Erythroblast (primary cell): ENCODE measurements around the gene FAM43A.

Experiments used
- DNase-seq, 2 experiments: peaks; one replicate each; lab custom pipeline; 2025; lab: John Stamatoyannopoulos, UW
- GATA1 ChIP-seq: IDR thresholded peaks from 2 replicates; pipeline ENCODE4 v1.6.1; 2011; ENCODE audit warnings: low read depth, mild to moderate bottlenecking, control low read depth, low read length, moderate library complexity
- POLR2A ChIP-seq: IDR thresholded peaks from 2 replicates; pipeline ENCODE4 v1.6.1; 2011; ENCODE audit warnings: mild to moderate bottlenecking, low read length

FAM43A gene

DNA sequence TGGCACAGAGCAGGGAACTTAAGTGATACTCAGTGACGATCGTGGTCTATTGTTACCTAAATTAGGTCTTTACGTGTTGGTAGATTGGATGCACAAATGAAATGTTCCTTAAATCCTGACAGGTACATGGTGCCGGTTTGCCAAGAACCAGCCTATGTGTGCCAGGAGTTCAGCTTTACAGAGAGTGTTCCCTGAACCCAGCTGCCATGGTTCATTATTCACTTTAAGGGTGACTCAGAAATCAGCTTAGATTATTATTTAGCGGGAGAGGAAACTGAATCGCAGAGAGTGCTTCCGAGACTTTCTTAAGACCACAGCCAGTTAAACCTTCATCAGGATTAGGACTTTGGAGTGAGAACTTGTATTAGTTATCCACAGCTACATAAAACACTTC lies 21.5 kb downstream of the FAM43A start:
- no peak for TF ChIP-seq POLR2A
- no peak for TF ChIP-seq GATA1
- DNase-seq, result no peak

DNA sequence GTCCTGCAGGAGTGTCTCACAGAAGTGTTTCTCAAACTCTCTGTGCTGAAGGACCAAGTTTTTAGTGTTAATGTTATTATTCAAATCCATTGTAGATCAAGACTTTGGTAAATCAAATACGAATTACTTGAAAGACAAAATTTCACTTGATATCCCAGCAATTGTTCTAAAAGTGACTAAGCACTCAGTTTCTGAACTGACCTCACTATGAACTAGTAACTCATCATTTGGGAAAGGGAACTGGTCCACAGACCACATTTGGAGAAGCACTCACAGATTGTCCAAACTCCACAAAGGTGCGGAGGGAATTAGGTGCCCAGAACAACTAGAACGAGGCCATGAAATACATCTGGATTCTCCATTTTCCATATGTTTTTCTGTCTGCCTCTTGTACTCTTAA lies 25.6 kb downstream of the FAM43A start:
- TF ChIP-seq POLR2A (no peak), GATA1 (no peak)

GRCh38 chr3:194711913-194712312 lies 26.2 kb downstream of the FAM43A start:
- DNase-seq, result no peak

More for the DNA sequence above, 25.6 kb downstream of the FAM43A start:
- no peak for DNase-seq

DNA sequence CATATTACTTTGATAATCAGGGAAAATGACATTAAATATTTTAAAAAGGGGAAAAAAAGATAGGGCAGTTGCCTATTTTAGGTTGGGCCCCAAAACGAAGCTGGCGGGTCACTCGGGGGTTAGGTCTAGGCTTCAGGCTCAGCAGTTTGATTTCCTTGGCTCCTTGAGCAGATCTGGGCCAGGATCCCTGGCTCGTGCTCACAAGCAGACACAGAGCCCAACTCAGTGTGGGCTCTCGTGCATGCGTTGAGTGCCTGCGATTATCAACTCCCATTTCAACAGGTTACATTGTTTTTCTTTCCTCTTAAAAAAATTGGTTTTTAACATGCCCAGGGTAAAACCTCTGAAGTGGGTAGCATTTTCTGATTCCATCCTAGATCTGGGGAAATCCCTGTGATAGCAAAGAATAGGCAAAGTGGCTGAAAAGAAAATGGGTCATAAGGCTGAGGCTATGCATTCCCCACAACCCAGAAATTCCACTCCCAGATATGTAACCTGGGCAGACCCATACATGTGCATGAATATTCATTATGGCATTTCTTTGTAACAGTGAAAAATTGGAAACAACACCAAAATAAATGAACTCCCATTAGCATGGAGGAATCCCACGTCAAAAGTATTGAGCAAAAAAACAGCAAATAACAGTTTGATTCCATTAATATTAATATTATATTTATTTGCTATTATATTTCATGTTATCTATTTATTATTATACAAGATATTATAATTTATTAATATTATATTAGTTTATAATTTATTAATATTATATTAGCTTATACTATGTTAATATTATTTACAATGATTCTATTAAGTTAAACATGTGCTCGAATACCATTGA lies 27.8 kb downstream of the FAM43A start:
- DNase-seq, result no peak
- no peak for TF ChIP-seq POLR2A
- TF ChIP-seq GATA1, result no peak

More at GRCh38 chr3:194711913-194712312, 26.2 kb downstream of the FAM43A start:
- no peak for TF ChIP-seq GATA1
- no peak for TF ChIP-seq POLR2A

GRCh38 chr3:194714137-194714455 lies 28.4 kb downstream of the FAM43A start:
- no peak for DNase-seq
- TF ChIP-seq GATA1 (no peak), POLR2A (no peak)

GRCh38 chr3:194714564-194714963 lies 28.9 kb downstream of the FAM43A start:
- TF ChIP-seq GATA1 (no peak), POLR2A (no peak)
- DNase-seq, result no peak

- TF ChIP-seq POLR2A, result no peak
- TF ChIP-seq GATA1, result no peak
- no peak for DNase-seq
These were observed 29.5 kb downstream of the FAM43A start for GRCh38 chr3:194715022-194715800.

DNA sequence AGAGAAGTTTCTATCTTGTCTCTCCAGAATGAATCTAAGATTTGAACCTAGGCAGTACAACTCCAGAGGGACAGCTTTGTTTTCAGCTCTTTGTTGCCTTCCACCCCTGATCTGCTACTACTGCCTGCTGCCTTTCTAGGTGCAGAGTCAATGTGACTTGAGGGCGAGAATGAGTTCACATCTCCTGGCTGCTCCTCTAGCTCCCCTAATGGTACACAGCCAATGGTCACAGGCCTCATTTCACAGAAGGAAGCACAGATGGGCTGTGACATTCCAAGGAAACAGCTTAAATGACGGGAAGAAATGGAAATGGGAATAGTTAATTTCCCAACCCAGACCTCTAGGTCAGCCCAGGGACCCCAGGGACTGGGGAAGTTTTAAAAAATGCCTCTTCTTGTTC lies 32.4 kb downstream of the FAM43A start:
- no peak for TF ChIP-seq POLR2A
- TF ChIP-seq GATA1, result no peak

DNA sequence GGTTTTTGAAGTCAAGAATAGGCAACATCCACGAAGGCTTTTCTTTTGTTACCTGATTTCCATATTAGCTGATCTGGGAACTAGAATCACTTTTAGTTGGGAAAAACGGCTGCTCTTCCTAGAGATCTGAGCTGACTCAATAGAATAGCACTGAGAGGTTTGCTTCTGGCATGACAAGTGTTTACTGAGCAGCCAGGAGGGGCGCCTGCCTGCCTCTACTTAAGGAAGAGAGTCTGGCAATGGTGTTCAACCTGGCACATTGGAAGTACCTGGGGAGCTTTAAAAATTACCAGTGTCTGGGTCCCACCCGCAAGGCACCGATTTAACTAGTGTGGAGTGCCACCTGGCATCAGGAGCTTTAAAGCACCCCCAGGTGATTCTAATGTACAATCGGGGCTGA lies 34.4 kb downstream of the FAM43A start:
- TF ChIP-seq POLR2A (no peak), GATA1 (no peak)
- DNase-seq, result no peak

More for the DNA sequence above, 32.4 kb downstream of the FAM43A start:
- DNase-seq, result no peak

DNA sequence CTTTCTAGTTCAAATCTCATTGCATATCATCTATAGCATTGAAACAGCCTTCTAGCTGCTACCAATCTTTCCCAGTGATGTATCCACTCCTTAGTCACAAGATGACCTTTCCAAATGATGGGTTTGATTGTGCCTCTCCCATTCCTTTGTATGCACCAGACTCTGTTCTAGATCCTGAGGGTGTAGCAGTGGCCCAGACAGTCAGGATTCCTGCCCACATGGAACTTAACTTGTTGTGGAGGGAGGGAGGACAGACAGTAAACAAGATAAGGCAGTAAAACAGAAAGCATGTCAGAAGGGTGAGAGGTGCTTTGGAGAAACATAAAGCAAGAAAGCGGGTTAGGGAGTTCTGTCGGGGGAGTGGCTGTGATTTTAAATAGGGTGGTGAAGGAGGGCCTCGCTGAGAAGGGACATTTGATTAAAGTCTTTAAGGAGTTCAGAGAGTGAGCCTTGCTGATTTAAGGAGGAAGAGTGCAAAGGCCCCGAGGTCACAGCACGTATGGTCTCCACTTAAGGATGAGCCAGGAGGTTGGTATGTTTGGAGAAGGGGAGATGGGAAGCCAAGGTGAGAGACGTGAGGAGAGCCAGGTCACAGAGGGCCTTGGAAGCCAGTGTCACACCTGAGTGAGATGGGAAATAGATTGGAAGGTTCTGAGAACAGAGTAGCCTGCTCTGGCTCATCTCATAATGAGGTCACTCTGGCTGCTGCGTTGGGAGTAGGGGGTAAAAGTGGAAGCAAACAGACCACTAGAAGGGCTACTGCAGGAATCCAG lies 38.3 kb downstream of the FAM43A start:
- DNase-seq, result no peak
- TF ChIP-seq POLR2A, result no peak
- no peak for TF ChIP-seq GATA1

DNA sequence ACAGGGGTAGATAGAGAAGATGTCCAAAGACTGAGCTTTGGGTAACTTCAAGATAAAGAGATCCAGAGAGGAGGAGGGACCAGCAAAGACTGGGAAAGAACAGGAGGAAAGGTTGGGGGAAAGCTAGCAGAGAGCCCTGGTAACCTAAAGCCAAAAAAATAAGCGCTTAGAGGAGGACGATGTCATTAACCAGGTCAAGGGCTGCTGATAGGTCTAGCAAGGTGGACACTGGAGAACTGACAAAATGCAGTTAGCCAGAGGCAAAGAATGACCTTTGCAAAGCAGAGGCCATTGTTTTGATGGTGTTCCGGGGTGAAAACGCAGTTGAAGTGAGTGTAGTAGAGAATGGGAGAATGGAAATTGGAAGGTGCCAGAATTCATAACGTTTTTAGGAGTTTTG lies 39.7 kb downstream of the FAM43A start:
- DNase-seq, result no peak
- no peak for TF ChIP-seq GATA1
- TF ChIP-seq POLR2A, result no peak

GRCh38 chr3:194727435-194728128 lies 41.9 kb downstream of the FAM43A start:
- TF ChIP-seq GATA1 (no peak), POLR2A (no peak)
- no peak for DNase-seq

DNA sequence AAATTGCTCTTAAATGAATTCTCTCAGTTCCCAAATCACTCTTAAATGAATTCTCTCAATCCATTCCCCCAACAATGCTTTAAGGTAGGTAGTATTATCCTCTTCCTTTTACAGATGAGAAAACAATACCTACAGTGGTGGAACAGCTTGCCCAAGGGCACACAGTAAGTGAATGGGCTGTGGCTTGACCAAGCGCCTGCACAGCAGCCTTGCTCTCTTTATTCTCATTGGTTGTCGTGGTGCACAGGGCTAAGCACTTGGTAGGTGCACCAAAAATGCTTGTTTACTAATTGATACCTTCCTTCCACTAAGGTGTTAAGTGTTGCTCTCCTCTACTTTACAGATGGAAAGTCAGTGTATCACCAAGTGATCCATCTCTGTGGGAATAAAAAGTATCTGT lies 43.3 kb downstream of the FAM43A start:
- TF ChIP-seq GATA1 (no peak), POLR2A (no peak)
- no peak for DNase-seq

DNA sequence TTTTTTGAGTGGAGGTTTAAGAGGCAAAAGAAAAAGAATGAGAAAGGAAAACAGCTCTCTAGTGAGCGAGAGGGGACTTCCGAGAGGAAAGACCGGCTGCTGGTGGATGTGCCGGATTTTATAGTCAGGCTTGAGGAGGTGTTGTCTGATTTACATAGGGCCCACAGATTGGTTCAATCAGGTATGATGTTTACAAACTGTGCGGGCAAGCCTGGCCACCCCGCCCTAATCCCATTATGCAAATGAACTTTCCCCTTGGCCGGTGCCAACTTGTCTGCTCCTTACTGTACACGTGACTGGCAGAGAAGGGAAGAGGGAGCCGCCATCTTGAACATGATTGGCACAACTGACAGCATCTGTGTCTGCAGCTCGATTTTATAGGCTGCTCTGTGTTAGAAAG lies 44.7 kb downstream of the FAM43A start:
- TF ChIP-seq GATA1 (no peak), POLR2A (no peak)
- DNase-seq, result no peak
